HepG2 (cell line): ENCODE results near the gene POU2AF2. TPM values are rescaled to one million over a fixed set of nuclear protein-coding genes. Genes with fewer than 3 reads are reported as not detected.

ENCODE experiments used
- ATAC-seq: fragments of 200-7000 bp; cut with Tn5 transposase; 3 replicates; pipeline ENCODE4 v1.9.1; 2020; ENCODE audit warnings: mild to moderate bottlenecking, moderate library complexity
- BruUV-seq: library from RNA; stranded (reverse); fragments of 400-500 nt; replicated peaks from 2 replicates; lab custom pipeline; 2021; lab: Mats Ljungman, UMichigan
- CTCF ChIA-PET: fragments of 300-600 bp; formaldehyde crosslinking; extraction: SDS; loops from one replicate; lab custom pipeline; 2021; ENCODE audit warnings: low total read pairs, inconsistent platforms, low intra/inter-chr PET ratio; lab: Yijun Ruan, JAX
- POLR2A ChIA-PET: fragments of 350-600 bp; sonication (Branson Sonifier 250); formaldehyde crosslinking; loops from one replicate; lab custom pipeline; 2020; ENCODE audit warnings: antibody characterized with exemption, inconsistent platforms; lab: Yijun Ruan, JAX
- DNase-seq: peaks from one replicate; pipeline ENCODE4 v3.0.0-alpha.2; 2015; ENCODE audit warnings: low spot score
- FAIRE-seq: peaks from 3 replicates; lab custom pipeline; 2011; peaks lifted over from hg19 to GRCh38; lab: Jason Lieb, UNC
- H2AFZ ChIP-seq: one replicate; pipeline ENCODE4 v1.6.1; 2011; ENCODE audit warnings: low read length, inconsistent platforms
- H3K27ac ChIP-seq: fragments of 300-600 bp; 3 replicates; pipeline ENCODE4 v1.8.0; 2011; ENCODE audit warnings: mixed run types, mild to moderate bottlenecking, mixed read lengths, low read length, inconsistent platforms; ENCODE audit not compliant: insufficient read depth; ENCODE audit errors: extremely low read length
- H3K27me3 ChIP-seq, 2 experiments: fragments of 200-600 bp in 1 of 2; 2 replicates in 1 of 2; 3 replicates in 1 of 2; pipeline versions ENCODE4 v1.6.0 to v1.8.0; 2011; ENCODE audit warnings: low read length in 2 of 2, mild to moderate bottlenecking in 2 of 2, moderate library complexity in 2 of 2, inconsistent platforms in 1 of 2; ENCODE audit not compliant: insufficient read depth in 2 of 2, control insufficient read depth in 1 of 2
- H3K36me3 ChIP-seq, 2 experiments: fragments of 200-600 bp in 1 of 2; replicated peaks in 1 of 2; 2 replicates in 1 of 2; 3 replicates in 1 of 2; pipeline versions ENCODE4 v1.5.1 to v1.8.0; 2011; ENCODE audit warnings: low read length in 2 of 2, inconsistent platforms in 1 of 2; ENCODE audit not compliant: insufficient read depth in 2 of 2, control insufficient read depth in 1 of 2
- H3K4me1 ChIP-seq: 2 replicates; pipeline ENCODE4 v1.5.1; 2012; ENCODE audit warnings: low read length, inconsistent platforms; ENCODE audit not compliant: insufficient read depth
- H3K4me2 ChIP-seq: 2 replicates; pipeline ENCODE4 v1.6.0; 2011; ENCODE audit warnings: low read depth, low read length, inconsistent platforms
- H3K4me3 ChIP-seq, 3 experiments: fragments of 200-600 bp in 1 of 3; sonication (generic), shearing (Covaris generic) in 1 of 3; replicated peaks in 1 of 3; 2 replicates each; pipeline ENCODE4 v1.5.1; 2011 to 2016; ENCODE audit warnings: low read length in 3 of 3, inconsistent platforms in 2 of 3, low read depth in 2 of 3, mild to moderate bottlenecking in 2 of 3, control low read depth in 1 of 3, mixed read lengths in 1 of 3; ENCODE audit not compliant: insufficient read depth in 1 of 3
- H3K79me2 ChIP-seq: one replicate; pipeline ENCODE4 v1.6.1; 2011; ENCODE audit warnings: low read length, inconsistent platforms; ENCODE audit not compliant: insufficient read depth
- H3K9ac ChIP-seq: 2 replicates; pipeline ENCODE4 v1.6.0; 2011; ENCODE audit warnings: mild to moderate bottlenecking, low read depth, low read length, inconsistent platforms; ENCODE audit not compliant: insufficient read depth
- H3K9me3 ChIP-seq: 2 replicates; pipeline ENCODE4 v1.5.1; 2012; ENCODE audit warnings: mild to moderate bottlenecking, low read length
- H4K20me1 ChIP-seq: 2 replicates; pipeline ENCODE4 v1.6.0; 2011; ENCODE audit warnings: inconsistent platforms, mild to moderate bottlenecking, low read length, moderate library complexity; ENCODE audit not compliant: insufficient read depth
- ADNP ChIP-seq: sonication (generic); formaldehyde crosslinking; IDR thresholded peaks from 2 replicates; pipeline ENCODE4 v1.4.0; 2020; ENCODE audit warnings: missing genetic modification reagents
- CBFB ChIP-seq: sonication (generic); formaldehyde crosslinking; IDR thresholded peaks from 2 replicates; pipeline ENCODE4 v1.4.0; 2020; ENCODE audit warnings: missing genetic modification reagents
- ELF3 ChIP-seq: IDR thresholded peaks from 2 replicates; pipeline ENCODE4 v1.6.1; 2016; ENCODE audit warnings: missing genetic modification reagents, missing compliant biosample characterization
- FIP1L1 ChIP-seq: fragments of 200-400 bp; formaldehyde crosslinking; IDR thresholded peaks from 2 replicates; pipeline ENCODE4 v1.6.1; 2018; ENCODE audit warnings: low read depth, mild to moderate bottlenecking, low read length, moderate library complexity, borderline replicate concordance; ENCODE audit not compliant: insufficient read depth
- HNRNPK ChIP-seq: fragments of 200-400 bp; formaldehyde crosslinking; IDR thresholded peaks from 2 replicates; pipeline ENCODE4 v1.6.1; 2018; ENCODE audit warnings: low read length, low read depth, moderate library complexity, mild to moderate bottlenecking; ENCODE audit not compliant: poor library complexity, severe bottlenecking
- HNRNPL ChIP-seq: fragments of 200-400 bp; formaldehyde crosslinking; IDR thresholded peaks from 2 replicates; pipeline ENCODE4 v1.6.1; 2017; ENCODE audit warnings: mild to moderate bottlenecking, low read depth, low read length
- KAT2B ChIP-seq: fragments of 150-350 bp; IDR thresholded peaks from 2 replicates; pipeline ENCODE4 v1.6.1; 2014; ENCODE audit warnings: low read depth, low read length, borderline replicate concordance
- RARA ChIP-seq: IDR thresholded peaks from 2 replicates; pipeline ENCODE4 v1.6.1; 2016; ENCODE audit warnings: missing genetic modification reagents, missing compliant biosample characterization
- TBL1XR1 ChIP-seq: fragments of 150-350 bp; IDR thresholded peaks from 2 replicates; pipeline ENCODE4 v1.6.1; 2014; ENCODE audit warnings: borderline replicate concordance, low read length; ENCODE audit not compliant: partially characterized antibody
- THAP9 ChIP-seq: sonication (generic); formaldehyde crosslinking; IDR thresholded peaks from 2 replicates; pipeline ENCODE4; 2020; ENCODE audit warnings: missing genetic modification reagents, mild to moderate bottlenecking, borderline replicate concordance
- ZFP36L1 ChIP-seq: sonication (generic); formaldehyde crosslinking; IDR thresholded peaks from 2 replicates; pipeline ENCODE4 v1.8.0; 2022; ENCODE audit warnings: mild to moderate bottlenecking, missing genetic modification reagents, moderate library complexity
- ZNF563 ChIP-seq: sonication (generic); formaldehyde crosslinking; IDR thresholded peaks from 2 replicates; pipeline ENCODE4 v1.8.0; 2022; ENCODE audit warnings: mild to moderate bottlenecking, moderate library complexity, missing genetic modification reagents
- ZNF792 ChIP-seq: IDR thresholded peaks from 2 replicates; pipeline ENCODE4 v1.6.1; 2016
- WGBS: methylation state at CpG from one replicate; pipeline ENCODE4 v1.1.6; 2017; ENCODE audit warnings: low lambda C conversion rate; 5-methylcytosine and 5-hydroxymethylcytosine counted together
- in situ Hi-C: cut with HindIII; loops from 2 replicates; pipeline ENCODE4 v1.10.0; 2017; ENCODE audit warnings: low pct_unique_long_range_greater_than_20kb; ENCODE audit not compliant: extremely low pct_ligation_motif_present
- intact Hi-C: fragments of 100-400 bp; cut with micrococcal nuclease; formaldehyde crosslinking; loops from one replicate; pipeline ENCODE4 v1.10.0; 2022; ENCODE audit not compliant: unreplicated experiment
- polyA plus RNA-seq, 8 experiments: library from polyadenylated mRNA; depleted of rRNA in 3 of 8; stranded (reverse) in 7 of 8; unstranded in 1 of 8; fragments of >200 nt; fragmentation: Illumina TruSeq in 4 of 8; extraction: Trizol in 4 of 8; gene quantifications; 2 replicates each; pipeline versions ENCODE4 v1.2.1 to v1.2.3, GENCODE V29; 2011 to 2016; ENCODE audit warnings: low read depth in 4 of 8, missing spikeins in 1 of 8, mixed read lengths in 1 of 8; ENCODE audit not compliant: insufficient read depth in 1 of 8
- total RNA-seq, 5 experiments: library from RNA; depleted of rRNA; stranded (reverse); fragments of >200 nt; fragmentation: Illumina TruSeq; extraction: Trizol; gene quantifications; 2 replicates each; pipeline ENCODE4 v1.2.3, GENCODE V29; 2016; ENCODE audit warnings: low read depth in 1 of 5

Gene POU2AF2
- total and polyA plus RNA-seq, 2 of the 13 experiments (the other 11 are each of a cell fraction or from before 2014, with no cell fraction given), result 0.11 TPM; not detected in 1

DNA sequence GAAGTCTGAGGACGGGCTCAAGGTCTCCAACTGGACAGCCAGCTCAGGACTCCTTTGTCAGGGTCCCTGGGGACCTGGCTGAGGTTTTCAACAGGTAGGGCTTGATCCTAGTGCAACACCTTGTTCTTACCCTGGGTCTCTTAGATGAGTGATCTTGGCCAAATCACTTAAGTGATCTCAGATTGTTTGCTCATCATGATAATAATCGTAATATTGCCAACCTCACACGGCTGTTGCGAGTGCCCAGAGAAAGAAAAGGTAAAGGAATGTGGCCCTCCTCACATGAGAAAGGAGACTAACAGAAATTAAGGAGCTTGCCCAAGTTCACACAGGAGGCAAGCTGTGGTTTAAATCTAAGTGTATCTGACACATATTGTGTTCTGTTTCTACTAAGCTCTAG is 81.3 kb downstream of the POU2AF2 start:
- 70% methylated on average over 4 of the region's 4 CpGs for WGBS
- no peaks in the 10 kb centered on the region for H3K79me2 ChIP-seq
- TF ChIP-seq ZNF563 (CRISPR knock-in tag) (no peak), THAP9 (CRISPR knock-in tag) (no peak), HNRNPK (no peak)
- TF ChIP-seq, all 625 proteins: peak for 0
- DNase-seq (no peak), ATAC-seq (no peak), FAIRE-seq (no peak)
- Histone ChIP-seq H3K4me1 (peaks cover 65% of the 10 kb centered on the region), H3K9me3 (no peaks in the 10 kb centered on the region), H2AFZ (no peak overlapping the region), H4K20me1 (no peaks in the 10 kb centered on the region), H3K4me3 (no peak overlapping the region), H3K27me3 (no peaks in the 10 kb centered on the region), H3K9ac (no peak overlapping the region), H3K27ac (no peak overlapping the region), H3K4me2 (no peak overlapping the region), H3K36me3 (no peaks in the 10 kb centered on the region)
- no TSS peak for BruUV-seq
- ChIA-PET CTCF (no interaction called here), POLR2A (interaction anchor here (2.3 kb wide), 1 partner anchor 9 kb away, joined by 12 read pairs; no protein-coding TSS in a partner anchor)
- intact Hi-C loops (no loop called here), in situ Hi-C loops (no loop called here)

- DNase-seq, result no peak
- CTCF ChIA-PET, result no interaction called here
- no peak overlapping the region for H3K4me3 ChIP-seq
- no peaks in the 10 kb centered on the region for H3K9me3 ChIP-seq
- peaks cover 68% of the 10 kb centered on the region for H3K4me1 ChIP-seq
- no peaks in the 10 kb centered on the region for H4K20me1 ChIP-seq
- in situ Hi-C loops (no loop called here), intact Hi-C loops (no loop called here)
- no peak for FAIRE-seq
- BruUV-seq, result no TSS peak
- no peaks in the 10 kb centered on the region for H3K36me3 ChIP-seq
- H3K27me3 ChIP-seq, result no peaks in the 10 kb centered on the region
- no peak overlapping the region for H3K4me2 ChIP-seq
- no peak overlapping the region for H3K27ac ChIP-seq
- H3K9ac ChIP-seq, result no peak overlapping the region
- H2AFZ ChIP-seq, result no peak overlapping the region
- WGBS, result 65% methylated on average over 3 of the region's 8 CpGs
- ATAC-seq, result no peak
- POLR2A ChIA-PET, result interaction anchor here (2.3 kb wide), 1 partner anchor 8 kb away, joined by 12 read pairs; no protein-coding TSS in a partner anchor
- no peaks in the 10 kb centered on the region for H3K79me2 ChIP-seq
- TF ChIP-seq ADNP (CRISPR knock-in tag) (no peak), KAT2B (no peak), ELF3 (CRISPR knock-in tag) (no peak), TBL1XR1 (no peak), CBFB (CRISPR knock-in tag) (no peak), ZNF792 (CRISPR knock-in tag) (no peak), RARA (CRISPR knock-in tag) (no peak), HNRNPL (peak; percentile 87; the same call in 1 of the 2 replicates), FIP1L1 (no peak), ZFP36L1 (no peak)
Measured at GRCh38 chr11:111327908-111328624, 82.5 kb downstream of the POU2AF2 start.
